HepG2 (cell line): Measurements from ENCODE around the gene RPL23. TPM values are rescaled to one million over a fixed set of nuclear protein-coding genes. Genes with fewer than 3 reads are reported as not detected.

Source experiments
- AFF4 ChIP-seq: sonication (generic); formaldehyde crosslinking; IDR thresholded peaks from 2 replicates; pipeline ENCODE4 v1.4.0; 2020; ENCODE audit warnings: missing genetic modification reagents
- EEA1 ChIP-seq: sonication (generic); formaldehyde crosslinking; IDR thresholded peaks from 2 replicates; pipeline ENCODE4 v1.5.1; 2020; ENCODE audit warnings: mild to moderate bottlenecking, missing genetic modification reagents, borderline replicate concordance
- ELK4 ChIP-seq: sonication (generic); formaldehyde crosslinking; IDR thresholded peaks from 2 replicates; pipeline ENCODE4 v1.9.0; 2021; ENCODE audit warnings: missing genetic modification reagents, borderline replicate concordance
- EP300 ChIP-seq, 3 experiments: sonication (generic) in 1 of 3; formaldehyde crosslinking in 1 of 3; IDR thresholded peaks; 2 replicates each; pipeline versions ENCODE4 v1.5.1 to v1.6.1; 2011 to 2020; ENCODE audit warnings: low read depth in 2 of 3, low read length in 2 of 3, borderline replicate concordance in 1 of 3, improper control_type of control experiment in 1 of 3, mild to moderate bottlenecking in 1 of 3, missing genetic modification reagents in 1 of 3, moderate library complexity in 1 of 3
- FOSL1 ChIP-seq: sonication (generic); formaldehyde crosslinking; IDR thresholded peaks from 2 replicates; pipeline ENCODE4 v1.9.0; 2021; ENCODE audit warnings: missing genetic modification reagents, borderline replicate concordance
- FOXC1 ChIP-seq: sonication (generic); formaldehyde crosslinking; IDR thresholded peaks from 2 replicates; pipeline ENCODE4 v1.8.0; 2022; ENCODE audit warnings: mild to moderate bottlenecking, missing genetic modification reagents, borderline replicate concordance
- SAP130 ChIP-seq: IDR thresholded peaks from 2 replicates; pipeline ENCODE4 v1.6.1; 2016; ENCODE audit warnings: low read depth
- ZFX ChIP-seq: sonication (generic); formaldehyde crosslinking; IDR thresholded peaks from 2 replicates; pipeline ENCODE4 v1.4.0; 2020; ENCODE audit warnings: mild to moderate bottlenecking, low read depth, missing genetic modification reagents, moderate library complexity
- ZNF281 ChIP-seq: sonication (generic); formaldehyde crosslinking; IDR thresholded peaks from 2 replicates; pipeline ENCODE4 v1.4.0; 2020; ENCODE audit warnings: missing genetic modification reagents, borderline replicate concordance
- ZNF576 ChIP-seq: sonication (generic); formaldehyde crosslinking; IDR thresholded peaks from 2 replicates; pipeline ENCODE4 v1.4.0; 2020; ENCODE audit warnings: mild to moderate bottlenecking, missing genetic modification reagents
- polyA plus RNA-seq, 8 experiments: library from polyadenylated mRNA; depleted of rRNA in 3 of 8; stranded (reverse) in 7 of 8; unstranded in 1 of 8; fragments of >200 nt; fragmentation: Illumina TruSeq in 4 of 8; extraction: Trizol in 4 of 8; gene quantifications; 2 replicates each; pipeline versions ENCODE4 v1.2.1 to v1.2.3, GENCODE V29; 2011 to 2016; ENCODE audit warnings: low read depth in 4 of 8, missing spikeins in 1 of 8, mixed read lengths in 1 of 8; ENCODE audit not compliant: insufficient read depth in 1 of 8
- total RNA-seq, 5 experiments: library from RNA; depleted of rRNA; stranded (reverse); fragments of >200 nt; fragmentation: Illumina TruSeq; extraction: Trizol; gene quantifications; 2 replicates each; pipeline ENCODE4 v1.2.3, GENCODE V29; 2016; ENCODE audit warnings: low read depth in 1 of 5

The RPL23 gene
- total and polyA plus RNA-seq, 2 of the 13 experiments (the other 11 are each of a cell fraction or from before 2014, with no cell fraction given) = 2,790 to 4,860 TPM

- no peak for TF ChIP-seq AFF4 (CRISPR knock-in tag)
- 0 out of 2 replicates have a peak, but pooled peaks have one; percentile 16 for TF ChIP-seq SAP130 (CRISPR knock-in tag)
- peak in 1 of 2 experiments; percentile 8; a peak in 1 of 4 replicates for TF ChIP-seq EP300 (IDR thresholded peaks at IDR 0.05; ENCODE audit: low read depth in 2 of 2, low read length in 2 of 2)
- no peak for TF ChIP-seq EP300 (CRISPR knock-in tag; IDR thresholded peaks at IDR 0.05; ENCODE audit: borderline replicate concordance)
- no peak for TF ChIP-seq ELK4 (CRISPR knock-in tag)
- TF ChIP-seq ZNF576 = no peak
- TF ChIP-seq ZNF281 (CRISPR knock-in tag) = no peak
- no peak for TF ChIP-seq FOXC1 (CRISPR knock-in tag)
- TF ChIP-seq ZFX (CRISPR knock-in tag) = peak; percentile 16; the same call in 1 of the 2 replicates
- no peak for TF ChIP-seq EEA1
- peak; percentile 45; the same call in 1 of the 2 replicates for TF ChIP-seq FOSL1
Observed at GRCh38 chr17:38844261-38844757, 9.2 kb downstream of the RPL23 start (continued).
